ENCODE measurements around the gene PROZ.

The PROZ gene

DNA sequence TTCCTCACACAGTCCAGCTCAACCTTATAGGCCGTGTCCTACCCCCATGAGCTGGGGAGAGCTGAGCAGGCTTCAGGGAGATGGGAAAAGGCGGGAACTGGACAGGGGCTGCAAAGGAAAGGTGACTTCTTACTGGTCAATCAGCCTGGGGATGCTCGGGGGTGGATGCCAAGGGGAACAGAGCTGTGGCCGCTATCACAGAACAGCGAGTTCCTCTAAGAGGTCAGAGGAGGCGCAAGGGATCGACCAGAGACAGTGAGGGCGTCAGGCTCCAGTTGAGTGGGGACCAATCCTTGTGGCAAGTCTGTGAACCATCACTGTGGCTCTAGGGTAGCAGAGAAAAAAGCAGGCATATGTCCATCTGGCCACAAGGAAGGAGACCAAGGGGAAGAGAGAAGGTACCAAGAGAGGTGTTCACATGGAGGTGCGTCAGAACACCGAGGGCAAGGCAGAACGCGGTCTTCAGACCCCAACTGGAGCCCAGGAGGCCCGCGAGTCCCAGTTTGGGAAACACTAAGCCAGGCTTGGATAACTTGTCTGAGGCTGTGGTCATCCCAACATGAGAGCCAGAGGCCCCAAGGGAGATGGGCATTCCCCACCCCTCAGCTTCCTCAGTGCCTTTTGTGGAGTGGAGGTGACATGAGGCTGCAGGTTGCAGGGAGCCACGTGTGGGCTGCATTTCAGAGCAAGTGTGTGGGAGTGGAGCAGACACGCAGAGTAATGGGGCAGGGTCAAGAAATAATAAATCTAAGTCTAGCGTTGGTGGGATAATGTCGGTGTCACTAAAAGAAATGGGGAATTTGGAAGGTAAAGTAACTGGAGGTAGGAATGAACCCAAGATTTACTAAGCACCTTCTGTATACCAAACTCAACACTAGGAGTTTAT lies 31.9 kb upstream of the PROZ start:
- DNase-seq (ENCODE audit: low spot score in 2 of 2): no peak
- H3K36me3 Mint-ChIP-seq: no peaks in the 10 kb centered on the region
- H3K9me3 Mint-ChIP-seq: no peaks in the 10 kb centered on the region
- H3K4me3 Mint-ChIP-seq: no peak overlapping the region
- H3K27ac Mint-ChIP-seq: peak overlapping the region; percentile 6
- peaks cover 17% of the 10 kb centered on the region for H3K4me1 Mint-ChIP-seq
- no peak for ATAC-seq

- peaks cover 11% of the 10 kb centered on the region for H3K4me1 Mint-ChIP-seq
- no peak for DNase-seq (ENCODE audit: low spot score in 2 of 2)
- no peak for ATAC-seq
- no peak overlapping the region for H3K4me3 Mint-ChIP-seq
- H3K9me3 Mint-ChIP-seq: no peaks in the 10 kb centered on the region
- H3K36me3 Mint-ChIP-seq: no peaks in the 10 kb centered on the region
- H3K27ac Mint-ChIP-seq: no peak overlapping the region
Observed at GRCh38 chr13:113129480-113129879, 29.0 kb upstream of the PROZ start.

DNA sequence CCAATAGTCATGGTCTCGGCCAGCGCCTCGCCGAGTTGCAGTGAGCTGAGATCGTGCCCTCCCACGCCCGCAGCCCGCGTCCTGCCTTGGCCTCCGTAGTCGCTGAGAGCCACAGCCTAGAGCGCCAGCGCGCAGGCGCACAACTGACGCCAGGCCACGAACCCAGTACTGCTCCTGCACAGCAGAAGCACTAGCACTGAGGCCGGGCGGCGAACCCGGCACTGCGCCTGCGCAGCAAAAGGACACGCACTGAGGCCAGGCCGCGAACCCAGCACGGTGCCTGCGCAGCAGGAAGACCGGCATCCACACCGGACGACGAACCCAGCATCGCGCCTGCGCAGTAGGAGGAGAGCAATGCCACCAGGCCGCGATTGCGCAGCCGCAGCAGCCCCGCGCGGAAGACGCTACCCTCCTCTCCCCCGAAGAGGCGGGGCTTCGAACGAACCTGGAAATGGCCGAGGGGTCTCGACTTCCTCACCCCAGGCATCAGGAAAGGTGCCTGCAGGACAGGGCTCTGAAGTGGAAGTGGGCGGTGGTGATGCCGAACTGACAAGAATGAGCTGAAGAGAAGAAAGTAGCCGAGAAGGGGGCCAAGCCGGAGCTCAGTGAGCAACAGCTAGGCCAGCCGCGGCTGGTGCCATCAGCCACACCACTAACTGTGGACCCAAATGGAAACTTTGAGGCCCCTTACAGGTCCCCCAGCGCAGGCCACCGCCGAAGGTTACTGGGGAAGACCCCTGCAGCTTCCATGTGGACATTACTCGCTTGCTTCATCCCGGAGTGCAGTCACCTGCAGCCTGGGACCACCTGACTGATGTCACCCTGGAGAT lies 28.3 kb upstream of the PROZ start:
- H3K27ac Mint-ChIP-seq: no peak overlapping the region
- H3K4me1 Mint-ChIP-seq: peaks cover 11% of the 10 kb centered on the region
- DNase-seq (ENCODE audit: low spot score in 2 of 2) (no peak), ATAC-seq (peak; percentile 74)
- H3K4me3 Mint-ChIP-seq: peak overlapping the region; percentile 49
- H3K9me3 Mint-ChIP-seq: no peaks in the 10 kb centered on the region
- H3K36me3 Mint-ChIP-seq: no peaks in the 10 kb centered on the region

- Mint-ChIP-seq H3K27ac (no peak overlapping the region), H3K36me3 (no peaks in the 10 kb centered on the region), H3K4me1 (peaks cover under 1% of the 10 kb centered on the region), H3K4me3 (no peak overlapping the region), H3K9me3 (no peaks in the 10 kb centered on the region)
- no peak for DNase-seq (ENCODE audit: low spot score in 2 of 2)
- no peak for ATAC-seq
Observed at GRCh38 chr13:113135281-113135760, 23.1 kb upstream of the PROZ start.

- Mint-ChIP-seq H3K4me1 (no peaks in the 10 kb centered on the region), H3K9me3 (no peaks in the 10 kb centered on the region), H3K4me3 (no peak overlapping the region), H3K36me3 (no peaks in the 10 kb centered on the region), H3K27ac (no peak overlapping the region)
- DNase-seq (ENCODE audit: low spot score in 2 of 2): no peak
- ATAC-seq: no peak
Observed at GRCh38 chr13:113137691-113138298, 20.7 kb upstream of the PROZ start.

GRCh38 chr13:113138792-113139551 lies 19.5 kb upstream of the PROZ start:
- H3K27ac Mint-ChIP-seq: no peak overlapping the region
- no peak overlapping the region for H3K4me3 Mint-ChIP-seq
- ATAC-seq: no peak
- DNase-seq (ENCODE audit: low spot score in 2 of 2): no peak
- H3K4me1 Mint-ChIP-seq: no peaks in the 10 kb centered on the region
- no peaks in the 10 kb centered on the region for H3K36me3 Mint-ChIP-seq
- no peaks in the 10 kb centered on the region for H3K9me3 Mint-ChIP-seq

- Mint-ChIP-seq H3K27ac (no peak overlapping the region), H3K36me3 (no peaks in the 10 kb centered on the region), H3K4me3 (no peak overlapping the region), H3K9me3 (no peaks in the 10 kb centered on the region), H3K4me1 (no peaks in the 10 kb centered on the region)
- DNase-seq (ENCODE audit: low spot score in 2 of 2): no peak
- no peak for ATAC-seq
Observed at GRCh38 chr13:113139577-113139976, 18.9 kb upstream of the PROZ start.

DNA sequence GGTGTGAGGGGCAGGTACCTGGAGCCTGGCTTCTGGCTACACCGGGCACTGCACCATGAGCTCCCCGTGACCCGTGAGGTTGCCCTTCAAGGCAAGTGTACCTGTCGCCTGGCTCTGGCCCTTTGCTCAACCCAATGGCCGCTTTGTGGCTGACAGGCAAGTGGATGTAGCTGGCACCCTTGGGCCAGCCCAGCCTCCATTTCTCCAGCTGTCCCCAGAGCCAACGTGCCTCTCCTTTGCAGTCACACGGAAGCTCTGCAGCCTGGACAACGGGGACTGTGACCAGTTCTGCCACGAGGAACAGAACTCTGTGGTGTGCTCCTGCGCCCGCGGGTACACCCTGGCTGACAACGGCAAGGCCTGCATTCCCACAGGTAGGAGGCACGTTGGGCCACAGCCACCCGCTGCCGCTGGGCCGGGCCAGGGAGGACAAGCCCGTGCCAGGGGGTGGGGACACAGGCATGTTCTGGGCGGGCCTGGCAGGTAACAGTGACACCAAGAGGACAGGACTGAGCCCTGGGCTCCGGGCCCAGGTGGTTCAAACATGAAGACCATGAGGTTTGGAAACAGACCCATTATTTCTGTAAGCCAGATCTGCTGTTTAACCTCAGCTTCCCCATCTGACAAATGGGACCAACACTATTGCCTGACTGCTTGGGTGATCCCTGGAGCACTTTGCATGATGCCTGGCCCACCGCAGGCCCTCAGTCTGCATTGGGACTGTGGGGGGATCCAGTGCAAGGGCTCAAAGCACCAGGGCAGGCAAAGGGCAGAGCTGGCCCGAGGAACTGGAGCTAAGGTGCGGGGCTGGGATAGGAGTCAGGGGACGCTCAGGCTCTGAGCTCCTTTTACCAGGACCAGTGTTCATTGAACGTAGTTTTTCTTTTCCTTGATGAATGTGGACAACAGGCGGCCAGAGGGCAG lies 17.5 kb upstream of the PROZ start:
- peaks cover 7% of the 10 kb centered on the region for H3K36me3 Mint-ChIP-seq
- peaks cover 5% of the 10 kb centered on the region for H3K9me3 Mint-ChIP-seq
- DNase-seq (ENCODE audit: low spot score in 2 of 2) (no peak), ATAC-seq (no peak)
- H3K4me1 Mint-ChIP-seq: peaks cover 5% of the 10 kb centered on the region
- no peak overlapping the region for H3K27ac Mint-ChIP-seq
- no peak overlapping the region for H3K4me3 Mint-ChIP-seq

DNA sequence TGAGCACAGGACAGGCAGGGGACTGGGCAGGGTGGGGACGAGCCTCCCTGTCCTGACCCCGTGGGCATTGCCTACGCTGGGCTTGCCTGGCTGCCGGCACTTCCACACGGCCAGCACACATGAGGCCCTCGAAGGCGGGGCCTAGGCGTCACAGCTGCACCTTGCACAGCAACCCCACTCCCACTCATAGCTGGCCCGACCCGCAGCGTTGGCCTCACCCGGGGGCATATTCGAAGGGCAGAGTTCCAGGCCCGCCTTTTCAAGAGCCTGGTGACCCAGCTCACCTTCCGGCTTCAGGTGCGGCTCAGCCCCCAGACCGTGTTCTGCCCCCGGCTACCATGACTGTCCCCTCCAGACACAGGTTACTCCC lies 16.9 kb upstream of the PROZ start:
- ATAC-seq (no peak), DNase-seq (ENCODE audit: low spot score in 2 of 2) (no peak)
- Mint-ChIP-seq H3K4me3 (no peak overlapping the region), H3K27ac (no peak overlapping the region), H3K36me3 (peaks cover 7% of the 10 kb centered on the region), H3K4me1 (peaks cover 7% of the 10 kb centered on the region), H3K9me3 (peaks cover 5% of the 10 kb centered on the region)

DNA sequence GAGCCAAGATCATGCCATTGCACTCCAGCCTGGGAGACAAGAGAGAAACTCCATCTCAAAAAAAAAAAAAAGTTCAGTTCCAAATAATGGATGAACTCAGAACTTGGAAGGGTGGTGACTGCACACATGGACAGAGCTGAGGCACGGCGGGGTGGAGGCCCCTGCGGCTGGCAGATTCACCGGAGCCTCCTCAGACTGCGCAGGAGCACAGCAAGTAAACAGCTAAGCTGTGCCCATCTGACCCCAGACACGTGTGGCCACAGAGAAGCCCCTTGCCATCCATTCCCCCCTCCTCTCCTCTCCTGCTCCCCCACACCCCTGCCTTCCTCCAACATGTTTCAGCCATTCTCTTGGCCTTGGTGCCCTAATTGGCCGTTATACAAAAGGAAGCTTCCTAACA lies 15.6 kb upstream of the PROZ start:
- peaks cover 7% of the 10 kb centered on the region for H3K4me1 Mint-ChIP-seq
- no peak overlapping the region for H3K27ac Mint-ChIP-seq
- H3K9me3 Mint-ChIP-seq: peaks cover 5% of the 10 kb centered on the region
- DNase-seq (ENCODE audit: low spot score in 2 of 2) (no peak), ATAC-seq (no peak)
- peaks cover 7% of the 10 kb centered on the region for H3K36me3 Mint-ChIP-seq
- no peak overlapping the region for H3K4me3 Mint-ChIP-seq

- no peak for ATAC-seq
- Mint-ChIP-seq H3K4me3 (no peak overlapping the region), H3K27ac (no peak overlapping the region), H3K4me1 (peaks cover 7% of the 10 kb centered on the region), H3K36me3 (peaks cover 7% of the 10 kb centered on the region), H3K9me3 (peaks cover 5% of the 10 kb centered on the region)
- no peak for DNase-seq (ENCODE audit: low spot score in 2 of 2)
Observed at GRCh38 chr13:113143466-113144254, 14.8 kb upstream of the PROZ start.

DNA sequence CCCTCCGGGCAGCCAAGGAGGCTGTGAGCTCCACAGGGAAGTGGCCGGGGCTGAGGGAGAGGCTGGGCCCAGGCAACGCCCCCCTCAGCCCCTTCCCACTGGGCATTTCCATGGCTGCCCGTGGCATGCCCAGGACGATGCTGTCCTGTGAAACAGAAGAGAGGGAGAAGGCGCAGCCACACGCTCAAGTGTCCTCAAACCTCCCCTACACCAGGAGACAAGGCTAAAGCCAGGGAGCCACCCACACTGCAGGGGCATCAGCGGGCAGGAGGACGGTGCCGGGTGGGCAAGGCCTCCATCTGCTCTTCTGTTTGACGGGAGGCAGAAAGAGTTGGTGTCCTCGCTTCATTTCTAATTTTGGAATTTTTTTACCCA lies 14.2 kb upstream of the PROZ start:
- H3K27ac Mint-ChIP-seq: no peak overlapping the region
- peaks cover 5% of the 10 kb centered on the region for H3K9me3 Mint-ChIP-seq
- H3K36me3 Mint-ChIP-seq: peaks cover 7% of the 10 kb centered on the region
- H3K4me3 Mint-ChIP-seq: no peak overlapping the region
- DNase-seq (ENCODE audit: low spot score in 2 of 2): no peak
- peaks cover 7% of the 10 kb centered on the region for H3K4me1 Mint-ChIP-seq
- no peak for ATAC-seq

- Mint-ChIP-seq H3K27ac (peak overlapping the region; percentile 56), H3K4me3 (peak overlapping the region; percentile 17), H3K9me3 (peaks cover 5% of the 10 kb centered on the region), H3K36me3 (peaks cover 7% of the 10 kb centered on the region), H3K4me1 (peaks cover 7% of the 10 kb centered on the region)
- DNase-seq (ENCODE audit: low spot score in 2 of 2) (peak in 1 of 2 donors; percentile 40), ATAC-seq (peak; percentile 88)
Observed at GRCh38 chr13:113145496-113145895, 13.0 kb upstream of the PROZ start.

All from stimulated activated effector memory CD8-positive, alpha-beta T cell treated with anti-CD3 and anti-CD28 coated beads, Interleukin-12 subunit alpha, Interleukin-12 subunit beta, amount 100 ng/mL, for 72 hours (primary cell).